ENCODE data around the gene ADAM22.

- TF ChIP-seq CTCF (IDR thresholded peaks at IDR 0.05; ENCODE audit: low read depth, low read length) (no peak), EZH2phosphoT487 (IDR thresholded peaks at IDR 0.05; ENCODE audit: low read depth) (no peak)
These were observed 141.2 kb downstream of the ADAM22 start for GRCh38 chr7:88075216-88075615.

All from OCI-LY3 (cell line).